OCI-LY3 (cell line): ENCODE data around the gene BABAM2.

Source experiments
- EZH2phosphoT487 ChIP-seq: fragments of 200-600 bp; shearing (Covaris generic); IDR thresholded peaks from 2 replicates; pipeline ENCODE4 v1.6.1; 2018; ENCODE audit warnings: antibody characterized with exemption, mixed run types, low read depth
- TF ChIP-seq, protein P1 (sequence below): fragments of 200-600, 300-600 bp; sonication (generic); IDR thresholded peaks from 2 replicates; pipeline ENCODE4 v1.5.1; 2014; ENCODE audit warnings: antibody characterized with exemption, low read length, low read depth

DNA sequence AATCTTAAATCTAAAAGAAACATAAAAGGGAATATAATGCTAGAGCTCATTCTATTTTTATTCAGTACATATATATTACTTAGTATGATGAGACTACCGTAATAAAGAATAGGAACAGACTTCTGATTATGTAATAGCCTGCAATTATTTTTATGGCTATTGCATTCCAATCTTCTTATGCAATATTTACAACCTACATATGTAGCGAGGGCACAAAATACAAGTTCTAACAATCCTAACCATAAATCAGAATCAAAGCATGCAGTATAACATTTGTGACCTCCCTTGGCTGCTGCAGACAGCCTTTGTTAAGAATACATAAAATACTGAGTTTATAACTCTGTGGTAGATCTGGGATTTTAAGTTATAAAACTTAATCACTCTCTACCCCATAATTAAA lies 177.6 kb downstream of the BABAM2 start:
- TF ChIP-seq, protein P1, sequence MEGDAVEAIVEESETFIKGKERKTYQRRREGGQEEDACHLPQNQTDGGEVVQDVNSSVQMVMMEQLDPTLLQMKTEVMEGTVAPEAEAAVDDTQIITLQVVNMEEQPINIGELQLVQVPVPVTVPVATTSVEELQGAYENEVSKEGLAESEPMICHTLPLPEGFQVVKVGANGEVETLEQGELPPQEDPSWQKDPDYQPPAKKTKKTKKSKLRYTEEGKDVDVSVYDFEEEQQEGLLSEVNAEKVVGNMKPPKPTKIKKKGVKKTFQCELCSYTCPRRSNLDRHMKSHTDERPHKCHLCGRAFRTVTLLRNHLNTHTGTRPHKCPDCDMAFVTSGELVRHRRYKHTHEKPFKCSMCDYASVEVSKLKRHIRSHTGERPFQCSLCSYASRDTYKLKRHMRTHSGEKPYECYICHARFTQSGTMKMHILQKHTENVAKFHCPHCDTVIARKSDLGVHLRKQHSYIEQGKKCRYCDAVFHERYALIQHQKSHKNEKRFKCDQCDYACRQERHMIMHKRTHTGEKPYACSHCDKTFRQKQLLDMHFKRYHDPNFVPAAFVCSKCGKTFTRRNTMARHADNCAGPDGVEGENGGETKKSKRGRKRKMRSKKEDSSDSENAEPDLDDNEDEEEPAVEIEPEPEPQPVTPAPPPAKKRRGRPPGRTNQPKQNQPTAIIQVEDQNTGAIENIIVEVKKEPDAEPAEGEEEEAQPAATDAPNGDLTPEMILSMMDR, result no peak
- TF ChIP-seq EZH2phosphoT487, result no peak
